COR-L47 (cell line): ENCODE results near the gene KRCC1.
"Not testable (repeated sequence)": the region's sequence is repeated elsewhere in the genome, so short reads cannot be mapped to it uniquely, and the experiment has no call there.

ENCODE experiments used
- DNase-seq: peaks from one replicate; lab custom pipeline; 2025; lab: John Stamatoyannopoulos, UW

The KRCC1 gene

GRCh38 chr2:88074854-88075292 is 19.3 kb upstream of the KRCC1 start:
- no peak for DNase-seq

DNA sequence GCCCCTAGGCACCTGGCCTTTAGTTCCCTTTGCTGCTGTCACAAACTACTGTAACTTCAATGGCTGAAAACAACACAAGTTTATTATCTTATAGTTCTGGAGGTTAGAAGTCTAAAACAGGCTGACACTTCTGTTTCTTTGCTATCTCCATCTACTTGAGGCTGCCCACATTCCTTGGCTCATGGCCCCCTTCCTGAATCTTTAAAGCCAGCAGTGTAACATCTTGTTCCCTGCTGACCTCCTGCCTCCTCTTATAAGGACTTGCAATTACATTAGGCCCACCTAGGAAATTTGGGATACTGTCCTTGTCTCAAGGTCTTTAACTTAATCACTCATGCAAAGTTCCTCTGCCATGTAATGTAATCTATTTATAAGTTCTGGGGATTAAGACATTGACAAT is 18.6 kb upstream of the KRCC1 start:
- no peak for DNase-seq

DNA sequence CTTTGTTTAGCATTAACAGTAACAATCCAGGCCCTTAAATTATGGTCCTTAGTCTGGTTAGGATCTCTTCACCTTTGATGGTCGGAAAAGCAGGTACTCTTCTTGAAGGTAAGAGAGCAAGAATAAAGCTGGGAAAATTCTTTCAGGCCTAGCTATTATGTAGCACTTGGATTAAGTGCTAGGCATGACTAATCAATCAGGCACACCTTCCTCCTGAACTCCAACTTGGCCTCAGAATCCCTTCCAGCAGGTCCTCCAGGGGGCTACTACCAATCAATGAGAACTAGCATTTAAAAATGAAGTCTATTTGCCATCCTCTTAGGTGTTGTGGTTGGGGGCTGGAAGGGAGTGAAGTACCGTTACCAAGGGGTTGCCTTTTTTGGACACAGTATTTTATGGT is 15.8 kb upstream of the KRCC1 start:
- no peak for DNase-seq

DNA sequence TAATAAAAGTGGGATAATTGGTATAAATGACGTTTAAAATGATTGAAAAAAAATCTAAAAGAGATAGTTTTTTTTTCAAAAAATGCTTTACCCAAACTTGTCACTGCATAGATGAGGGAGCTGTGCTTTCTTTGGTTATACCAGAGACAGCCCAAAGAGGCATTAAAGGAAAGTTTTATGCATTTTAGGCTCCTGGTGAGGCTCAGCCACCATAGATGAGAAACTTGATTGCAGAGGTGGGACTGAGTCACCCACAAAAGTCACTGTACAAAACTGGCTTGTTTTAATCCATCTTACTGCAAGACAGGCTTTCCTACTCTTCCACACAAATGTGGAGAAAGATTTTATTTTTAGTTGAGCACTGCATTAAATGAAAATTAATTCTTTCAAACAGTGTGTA is 14.5 kb upstream of the KRCC1 start:
- no peak for DNase-seq

DNA sequence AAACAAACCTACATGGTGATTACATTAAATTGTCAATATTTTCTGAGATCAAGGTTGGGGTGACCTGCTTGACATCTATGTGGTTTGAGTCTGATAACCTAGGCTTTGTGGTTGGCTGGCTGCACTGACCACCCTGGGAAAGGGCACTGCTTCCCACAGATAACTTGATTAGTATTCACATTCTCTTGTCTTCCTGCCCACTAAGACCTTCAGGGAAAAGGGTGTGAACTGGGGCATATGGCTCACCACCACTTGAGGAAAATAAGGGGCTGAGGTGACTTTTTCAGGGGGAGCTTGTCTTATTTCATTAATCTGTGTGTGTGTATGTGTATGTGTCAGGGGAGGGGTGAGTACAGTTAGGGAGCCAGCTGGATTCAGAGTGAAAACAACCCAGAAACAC is 13.5 kb upstream of the KRCC1 start:
- no peak for DNase-seq

- no peak for DNase-seq
Observed at GRCh38 chr2:88068044-88068443, 12.5 kb upstream of the KRCC1 start.

DNA sequence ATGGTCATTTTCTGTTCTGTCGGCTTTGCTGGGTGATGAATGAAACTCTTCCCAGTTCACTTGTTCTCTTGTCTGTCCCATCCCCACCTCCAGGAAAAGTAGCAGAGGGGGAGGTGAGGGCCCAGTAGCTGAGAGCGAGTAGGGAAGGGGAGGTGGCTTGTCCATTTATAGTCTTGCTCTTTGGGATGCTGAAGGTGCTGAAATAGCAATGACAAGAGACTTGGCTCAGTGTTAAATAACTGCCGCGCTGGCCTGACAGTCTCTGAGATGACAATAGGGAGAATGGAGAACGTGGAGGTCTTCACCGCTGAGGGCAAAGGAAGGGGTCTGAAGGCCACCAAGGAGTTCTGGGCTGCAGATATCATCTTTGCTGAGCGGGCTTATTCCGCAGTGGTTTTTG is 12.0 kb upstream of the KRCC1 start, which contains the start of gene SMYD1:
TSS of gene SMYD1 (plus strand) at position 228 of the 400 bp plus-strand sequence. CDS start at position 268, 40 bp downstream.
- no peak for DNase-seq

- DNase-seq: no peak
Observed at GRCh38 chr2:88067189-88067588, 11.6 kb upstream of the KRCC1 start.

DNA sequence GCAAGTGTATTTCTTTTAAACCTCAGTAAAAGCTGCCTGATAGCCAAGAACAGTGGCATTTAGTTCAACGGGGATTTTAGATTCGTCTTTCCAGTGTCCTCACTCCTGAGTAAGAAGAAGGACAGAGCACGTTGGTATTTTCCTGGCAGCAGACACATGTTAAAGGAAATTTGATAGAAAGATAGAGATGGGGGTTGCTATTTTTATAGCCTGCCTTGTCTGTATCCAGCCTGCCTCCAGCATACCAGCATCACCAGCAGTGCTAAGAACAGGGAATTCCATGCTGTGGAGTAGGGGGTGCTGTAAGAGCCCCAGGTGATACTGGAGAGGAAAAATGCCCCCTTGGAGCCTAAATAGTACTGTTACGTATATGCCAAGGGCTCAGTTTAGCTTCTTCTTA is 11.0 kb upstream of the KRCC1 start:
- DNase-seq: no peak

GRCh38 chr2:88061295-88061694 is 5.7 kb upstream of the KRCC1 start:
- no peak for DNase-seq

GRCh38 chr2:88060907-88061275 is 5.3 kb upstream of the KRCC1 start:
- DNase-seq: no peak

GRCh38 chr2:88059979-88060906 is 4.7 kb upstream of the KRCC1 start:
- peak; percentile 38 for DNase-seq

GRCh38 chr2:88058191-88058590 is 2.6 kb upstream of the KRCC1 start:
- DNase-seq: no peak

DNA sequence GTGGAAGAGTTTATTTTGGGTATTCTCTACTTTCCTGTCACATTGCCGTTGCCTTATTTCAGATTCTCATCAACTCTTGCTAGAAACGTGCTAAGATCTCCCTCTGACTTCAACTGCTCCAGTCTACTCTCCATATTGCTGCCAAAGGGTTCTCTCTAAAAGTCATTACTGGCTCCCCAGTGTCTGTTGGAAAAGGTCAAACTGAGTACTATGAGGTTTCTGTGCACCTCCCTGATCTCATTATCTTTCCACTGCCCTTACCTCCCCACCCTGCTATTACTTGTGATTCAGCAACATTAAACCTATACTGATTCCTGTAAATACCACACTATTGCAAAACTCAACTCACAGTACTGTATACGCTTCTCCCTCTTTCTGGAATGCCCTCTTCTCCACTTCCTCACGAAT is 1.9 kb upstream of the KRCC1 start:
- DNase-seq: no peak

DNA sequence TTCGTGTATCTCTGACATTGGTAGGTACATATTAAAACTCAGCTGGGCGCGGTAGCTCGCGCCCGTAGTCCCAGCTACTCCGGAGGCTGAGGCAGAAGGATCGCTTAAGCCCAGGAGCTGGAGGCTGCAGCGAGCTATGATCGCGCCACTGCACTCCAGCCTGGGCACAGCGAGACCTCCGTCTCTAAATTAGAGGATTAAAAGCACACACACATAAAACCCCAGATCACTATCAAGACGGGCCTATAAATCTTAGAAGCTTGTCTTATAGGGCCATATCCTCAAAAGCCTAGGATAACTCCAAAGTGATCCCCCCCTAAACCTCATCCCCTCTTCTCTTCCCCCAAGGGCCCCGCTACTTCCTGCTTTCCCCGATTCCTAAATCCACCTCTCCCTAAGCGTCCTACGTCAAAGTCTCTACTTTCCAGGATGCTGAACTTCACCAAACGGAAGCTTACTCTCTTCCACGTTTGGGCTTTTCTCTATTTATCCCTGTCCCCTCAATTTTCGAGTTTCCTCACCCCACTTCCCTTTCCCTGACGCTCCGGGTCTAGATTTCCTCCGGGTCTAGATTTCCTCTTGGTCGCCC is 707 bp downstream of the KRCC1 start:
- peak; percentile 0 for DNase-seq

GRCh38 chr2:88053934-88054781 is 1.4 kb downstream of the KRCC1 start:
- DNase-seq: no peak

GRCh38 chr2:88053296-88053695 is 2.3 kb downstream of the KRCC1 start:
- no peak for DNase-seq

DNA sequence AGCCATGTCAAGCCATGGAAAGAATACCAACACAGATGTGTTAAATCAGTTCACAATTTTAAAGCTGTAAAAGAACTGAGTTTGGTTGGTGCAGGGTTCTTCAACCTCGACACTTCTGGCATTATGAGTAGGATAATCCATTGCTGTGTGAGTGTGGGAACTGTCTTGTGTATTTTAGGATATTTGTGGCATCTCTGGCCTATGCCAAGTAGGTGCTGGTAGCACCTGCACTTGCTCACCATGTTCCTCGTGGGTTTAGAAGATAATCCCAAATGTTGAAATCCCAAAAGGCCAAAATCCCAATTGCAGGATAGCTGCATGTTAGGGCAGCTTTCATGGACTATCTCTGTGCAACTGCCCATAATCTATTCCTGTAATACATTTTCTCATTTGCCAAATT is 3.8 kb downstream of the KRCC1 start:
- no peak for DNase-seq

DNA sequence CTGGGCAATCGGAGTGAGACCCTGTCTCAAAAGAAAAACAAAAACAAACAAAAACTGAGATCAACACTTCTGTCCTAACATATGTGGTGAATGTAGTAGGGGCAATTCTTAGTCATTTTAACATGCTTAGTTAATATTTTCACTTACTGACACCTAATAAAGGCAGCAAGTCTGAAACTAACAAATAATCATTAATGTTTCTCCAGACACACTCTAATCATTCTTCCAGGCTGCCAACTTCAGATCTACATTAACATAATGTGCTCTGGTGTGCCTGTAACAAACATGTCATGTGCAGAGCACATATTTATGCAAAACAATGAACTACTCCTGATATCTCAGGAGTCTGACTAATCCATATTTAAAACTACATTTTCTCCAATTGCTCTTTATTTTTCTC is 6.0 kb downstream of the KRCC1 start:
- no peak for DNase-seq

DNA sequence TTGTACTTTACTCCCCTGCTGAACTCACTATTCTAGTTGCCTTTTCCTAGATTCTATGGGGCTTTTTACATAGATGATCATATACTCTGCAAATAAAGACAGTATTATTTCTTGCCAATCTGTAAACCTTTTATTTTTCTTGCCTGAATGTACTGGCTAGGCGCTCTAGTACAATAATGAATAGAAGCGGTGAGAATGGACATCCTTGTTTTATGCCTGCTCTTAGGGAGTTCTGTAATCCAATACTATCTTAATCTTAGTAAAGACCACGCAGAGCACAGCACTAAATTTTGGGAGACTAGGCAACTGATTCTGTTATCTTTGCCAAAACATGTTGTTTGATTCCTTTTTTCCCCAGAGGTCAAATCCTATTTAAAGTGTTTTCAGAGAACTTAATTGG is 7.0 kb downstream of the KRCC1 start:
- DNase-seq: no peak

DNA sequence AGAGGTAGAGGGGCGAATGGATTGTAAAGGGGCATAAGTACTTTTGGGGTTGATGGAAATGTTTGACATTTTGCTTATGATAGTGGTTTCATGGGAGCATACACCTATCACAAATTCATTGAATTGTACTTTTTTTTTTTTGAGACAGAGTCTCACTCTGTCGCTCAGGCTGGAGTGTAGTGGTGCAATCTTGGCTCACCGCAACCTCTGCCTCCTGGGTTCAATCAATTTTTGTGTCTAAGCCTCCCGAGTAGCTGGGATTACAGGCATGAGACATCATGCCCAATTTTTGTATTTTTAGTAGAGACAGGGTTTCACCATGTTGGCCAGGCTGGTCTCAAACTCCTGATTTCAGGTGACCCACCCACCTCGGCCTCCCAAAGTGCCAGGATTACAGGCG is 10.0 kb downstream of the KRCC1 start:
- not testable (repeated sequence) for DNase-seq

GRCh38 chr2:88042476-88042875 is 13.1 kb downstream of the KRCC1 start:
- DNase-seq: no peak
